CD8-positive, alpha-beta memory T cell (primary cell): ENCODE results near the gene GCN1. TPM values are rescaled to one million over a fixed set of nuclear protein-coding genes. Genes with fewer than 3 reads are reported as not detected.
A peak's percentile ranks its signal among the peaks of the same experiment; 100 is the strongest.

Experiments used
- CTCF ChIA-PET: fragments of 350-600 bp; sonication (Branson Sonifier 250); formaldehyde crosslinking; loops from one replicate; lab custom pipeline; 2021; ENCODE audit warnings: antibody characterized with exemption; lab: Charles Lee
- POLR2A ChIA-PET: fragments of 350-600 bp; sonication (Branson Sonifier 250); formaldehyde crosslinking; loops from one replicate; lab custom pipeline; 2021; ENCODE audit warnings: antibody characterized with exemption; lab: Charles Lee
- DNase-seq, 5 donors: peaks; one replicate each; pipeline versions ENCODE4 v3.0.0 to v3.0.0-alpha.2; 2020 to 2022; ENCODE audit warnings: mixed read lengths in 1 of 5
- H3K27ac ChIP-seq: one replicate; pipeline ENCODE4 v1.7.0; 2013; ENCODE audit warnings: low read depth, mild to moderate bottlenecking, low read length, moderate library complexity
- H3K27me3 ChIP-seq: 2 replicates; pipeline ENCODE4 v1.7.0; 2013; ENCODE audit warnings: low read length, mild to moderate bottlenecking; ENCODE audit not compliant: insufficient read depth, poor library complexity, severe bottlenecking
- H3K36me3 ChIP-seq: 2 replicates; pipeline ENCODE4 v1.7.0; 2013; ENCODE audit warnings: mild to moderate bottlenecking, low read length, moderate library complexity; ENCODE audit not compliant: insufficient read depth
- H3K4me1 ChIP-seq: 2 replicates; pipeline ENCODE4 v1.7.0; 2013; ENCODE audit warnings: mild to moderate bottlenecking, low read length, moderate library complexity; ENCODE audit not compliant: insufficient read depth
- H3K4me3 ChIP-seq: 2 replicates; pipeline ENCODE4 v1.7.0; 2013; ENCODE audit warnings: mild to moderate bottlenecking, low read length
- H3K9me3 ChIP-seq: 2 replicates; pipeline ENCODE4 v1.7.0; 2013; ENCODE audit warnings: mild to moderate bottlenecking, low read length
- H3K27ac Mint-ChIP-seq, 8 donors: one replicate each; pipeline ENCODE4 v1.8.0; 2020 to 2021; ENCODE audit warnings: mixed read lengths in 8 of 8, mild to moderate bottlenecking in 6 of 8, inconsistent platforms in 3 of 8, moderate library complexity in 3 of 8
- H3K27me3 Mint-ChIP-seq, 2 donors: one replicate each; pipeline ENCODE4 v1.8.0; 2020 to 2021; ENCODE audit warnings: mixed read lengths in 2 of 2, mild to moderate bottlenecking in 1 of 2, moderate library complexity in 1 of 2
- H3K36me3 Mint-ChIP-seq, 3 donors: one replicate each; pipeline ENCODE4 v1.8.0; 2020 to 2021; ENCODE audit warnings: mixed read lengths in 3 of 3, inconsistent platforms in 1 of 3, mild to moderate bottlenecking in 1 of 3
- H3K4me1 Mint-ChIP-seq, 3 donors: one replicate each; pipeline ENCODE4 v1.8.0; 2020 to 2021; ENCODE audit warnings: mixed read lengths in 3 of 3, inconsistent platforms in 1 of 3, mild to moderate bottlenecking in 1 of 3
- H3K4me3 Mint-ChIP-seq, 7 donors: one replicate each; pipeline ENCODE4 v1.8.0; 2020 to 2021; ENCODE audit warnings: mixed read lengths in 7 of 7, mild to moderate bottlenecking in 6 of 7, moderate library complexity in 4 of 7, inconsistent platforms in 2 of 7
- H3K9me3 Mint-ChIP-seq, 5 donors: one replicate each; pipeline ENCODE4 v1.8.0; 2020 to 2022; ENCODE audit warnings: mixed read lengths in 5 of 5, mild to moderate bottlenecking in 3 of 5, moderate library complexity in 2 of 5, inconsistent platforms in 1 of 5
- polyA plus RNA-seq: library from polyadenylated mRNA; unstranded; fragments of 300-500 nt; fragmentation: Illumina TruSeq; gene quantifications from one replicate; pipeline ENCODE4 v1.2.3, GENCODE V29; 2021
- total RNA-seq, 2 experiments: library from RNA; stranded (reverse); gene quantifications; one replicate each; pipeline ENCODE4 v1.2.3, GENCODE V29; 2021

GCN1 gene
- total and polyA plus RNA-seq, 3 experiments from 2014 or later: 30.0 to 157 (median 150) TPM

DNA sequence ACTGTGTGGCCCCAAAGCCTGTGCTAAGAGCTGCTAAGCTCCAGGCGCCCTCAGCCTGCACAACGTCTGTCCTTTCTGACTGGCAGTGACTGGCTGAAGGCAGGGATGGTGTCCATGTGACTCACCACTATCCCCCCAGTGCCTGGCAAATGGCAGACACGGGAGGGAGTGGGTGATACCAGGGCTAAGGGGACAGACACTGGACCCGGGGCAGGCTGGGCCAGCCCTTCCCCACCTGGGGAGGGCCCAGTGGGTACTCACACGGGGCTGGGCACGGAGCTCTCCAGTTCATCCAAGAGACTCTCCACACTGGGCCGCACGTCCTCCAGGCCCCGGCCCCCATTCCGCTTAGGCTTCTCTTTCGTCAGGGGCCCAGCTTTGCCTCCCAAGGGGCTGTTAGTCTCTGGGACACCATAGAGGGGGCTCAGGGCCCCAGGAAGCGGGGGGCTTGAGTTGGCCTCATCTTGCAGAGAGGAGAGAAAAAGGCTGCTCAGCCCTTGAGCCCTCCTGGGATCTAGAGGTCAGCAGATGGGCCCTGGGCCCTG, 27.8 kb upstream of the GCN1 start:
- POLR2A ChIA-PET: interaction anchor here (1.6 kb wide), 1 partner anchor 22 kb away, joined by 4 read pairs; the partner anchor contains the start of gene RPLP0
- no peaks in the 10 kb centered on the region for H3K9me3 Mint-ChIP-seq
- H3K27me3 Mint-ChIP-seq: peaks cover 0 to 1% of the 10 kb centered on the region in 2 donors
- CTCF ChIA-PET: interaction anchor here (1.3 to 16.4 kb wide), 2 partner anchors 20 to 37 kb away, joined by 5 to 727 read pairs; partner anchors contain the start of gene PXN
- H3K27me3 ChIP-seq: no peaks in the 10 kb centered on the region
- no peak overlapping the region for H3K27ac ChIP-seq
- peaks cover 0 to 83% (median 4%) of the 10 kb centered on the region in 3 donors for H3K36me3 Mint-ChIP-seq
- H3K27ac Mint-ChIP-seq: peak overlapping the region in 1 of 8 donors; percentile 43
- H3K4me1 Mint-ChIP-seq: peaks cover 22 to 28% (median 26%) of the 10 kb centered on the region in 3 donors
- peaks cover 66% of the 10 kb centered on the region for H3K36me3 ChIP-seq
- no peaks in the 10 kb centered on the region for H3K9me3 ChIP-seq
- H3K4me3 ChIP-seq: no peak overlapping the region
- H3K4me1 ChIP-seq: peaks cover 22% of the 10 kb centered on the region
- no peak overlapping the region for H3K4me3 Mint-ChIP-seq
- no peak for DNase-seq

DNA sequence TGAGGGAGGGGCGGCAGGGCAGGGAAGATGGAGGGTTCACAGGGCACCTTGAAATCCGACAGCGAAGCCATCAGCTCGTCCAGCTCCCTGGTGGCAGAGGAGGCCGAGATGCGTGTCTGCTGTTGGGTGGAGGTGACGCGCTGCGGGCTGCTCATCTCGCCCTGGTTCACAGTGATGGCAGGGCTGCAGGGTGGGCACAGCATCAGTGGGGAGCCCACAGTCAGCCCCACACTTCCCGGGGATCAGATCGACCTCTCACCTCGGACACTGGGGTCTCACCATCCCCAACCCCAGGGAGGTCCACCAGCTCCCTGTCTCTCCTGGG, 27.0 kb upstream of the GCN1 start:
- peaks cover 0 to 1% of the 10 kb centered on the region in 2 donors for H3K27me3 Mint-ChIP-seq
- Histone ChIP-seq H3K27ac (no peak overlapping the region), H3K27me3 (no peaks in the 10 kb centered on the region), H3K9me3 (no peaks in the 10 kb centered on the region), H3K4me1 (peaks cover 18% of the 10 kb centered on the region), H3K36me3 (peaks cover 64% of the 10 kb centered on the region), H3K4me3 (no peak overlapping the region)
- no peak overlapping the region for H3K27ac Mint-ChIP-seq
- no peaks in the 10 kb centered on the region for H3K9me3 Mint-ChIP-seq
- peaks cover 0 to 79% (median 4%) of the 10 kb centered on the region in 3 donors for H3K36me3 Mint-ChIP-seq
- ChIA-PET POLR2A (no interaction called here), CTCF (interaction anchor here (1.3 to 16.4 kb wide), 2 partner anchors 20 to 38 kb away, joined by 5 to 727 read pairs; partner anchors contain the start of gene PXN)
- no peak overlapping the region for H3K4me3 Mint-ChIP-seq
- H3K4me1 Mint-ChIP-seq: peaks cover 14 to 22% (median 19%) of the 10 kb centered on the region in 3 donors
- DNase-seq: no peak

DNA sequence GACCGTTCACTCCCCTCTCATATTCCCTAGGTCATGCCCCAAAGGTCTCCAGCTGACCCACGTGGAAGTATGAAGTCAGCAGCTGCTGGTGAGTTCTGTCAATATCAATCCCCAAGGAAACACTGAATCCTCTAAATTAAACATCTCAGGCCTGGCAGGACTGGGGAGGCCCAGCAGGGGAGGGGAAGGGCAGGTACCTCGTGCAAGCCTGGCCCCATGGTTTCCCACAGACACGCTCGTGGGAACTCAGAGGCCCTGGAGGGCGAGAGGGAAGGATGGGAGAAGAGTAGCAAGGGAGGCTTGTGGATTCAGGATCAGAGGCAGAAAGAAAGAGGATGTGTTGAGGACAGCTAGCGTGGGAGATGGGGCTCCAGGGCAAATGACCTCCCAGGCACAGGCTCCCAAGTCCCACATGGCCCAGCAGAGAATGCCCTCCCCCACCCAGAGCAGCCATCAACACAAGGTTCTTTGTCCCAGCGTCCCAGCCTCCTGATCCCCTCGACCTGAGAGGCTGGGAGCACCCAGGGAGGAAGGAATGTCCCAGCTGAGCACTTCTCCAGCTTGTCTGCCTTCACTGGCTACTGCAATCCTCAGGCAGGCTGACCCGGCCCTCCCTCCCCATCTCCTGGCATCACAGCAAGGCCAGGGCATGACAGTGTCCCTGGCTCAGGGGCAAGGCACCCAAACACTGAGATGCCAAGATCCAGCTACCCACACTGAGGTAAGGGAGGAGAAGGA, 26.5 kb upstream of the GCN1 start:
- Mint-ChIP-seq H3K4me1 (peaks cover 10 to 19% (median 14%) of the 10 kb centered on the region in 3 donors), H3K9me3 (no peaks in the 10 kb centered on the region), H3K36me3 (peaks cover 0 to 78% (median 5%) of the 10 kb centered on the region in 3 donors), H3K27ac (peak overlapping the region in 3 of 8 donors; percentile 11 to 61 (median 17)), H3K27me3 (peaks cover 0 to 1% of the 10 kb centered on the region in 2 donors), H3K4me3 (no peak overlapping the region)
- ChIA-PET POLR2A (interaction anchor here (0.6 kb wide), 1 partner anchor 70 kb away, joined by 3 read pairs; the partner anchor contains the start of gene RNU4-2), CTCF (interaction anchor here (1.0 to 16.4 kb wide), 3 partner anchors 19 to 38 kb away, joined by 4 to 727 read pairs (median 4); partner anchors contain the start of genes PXN and RPLP0)
- Histone ChIP-seq H3K27ac (no peak overlapping the region), H3K4me3 (no peak overlapping the region), H3K9me3 (no peaks in the 10 kb centered on the region), H3K4me1 (peaks cover 13% of the 10 kb centered on the region), H3K36me3 (peaks cover 62% of the 10 kb centered on the region), H3K27me3 (no peaks in the 10 kb centered on the region)
- no peak for DNase-seq

DNA sequence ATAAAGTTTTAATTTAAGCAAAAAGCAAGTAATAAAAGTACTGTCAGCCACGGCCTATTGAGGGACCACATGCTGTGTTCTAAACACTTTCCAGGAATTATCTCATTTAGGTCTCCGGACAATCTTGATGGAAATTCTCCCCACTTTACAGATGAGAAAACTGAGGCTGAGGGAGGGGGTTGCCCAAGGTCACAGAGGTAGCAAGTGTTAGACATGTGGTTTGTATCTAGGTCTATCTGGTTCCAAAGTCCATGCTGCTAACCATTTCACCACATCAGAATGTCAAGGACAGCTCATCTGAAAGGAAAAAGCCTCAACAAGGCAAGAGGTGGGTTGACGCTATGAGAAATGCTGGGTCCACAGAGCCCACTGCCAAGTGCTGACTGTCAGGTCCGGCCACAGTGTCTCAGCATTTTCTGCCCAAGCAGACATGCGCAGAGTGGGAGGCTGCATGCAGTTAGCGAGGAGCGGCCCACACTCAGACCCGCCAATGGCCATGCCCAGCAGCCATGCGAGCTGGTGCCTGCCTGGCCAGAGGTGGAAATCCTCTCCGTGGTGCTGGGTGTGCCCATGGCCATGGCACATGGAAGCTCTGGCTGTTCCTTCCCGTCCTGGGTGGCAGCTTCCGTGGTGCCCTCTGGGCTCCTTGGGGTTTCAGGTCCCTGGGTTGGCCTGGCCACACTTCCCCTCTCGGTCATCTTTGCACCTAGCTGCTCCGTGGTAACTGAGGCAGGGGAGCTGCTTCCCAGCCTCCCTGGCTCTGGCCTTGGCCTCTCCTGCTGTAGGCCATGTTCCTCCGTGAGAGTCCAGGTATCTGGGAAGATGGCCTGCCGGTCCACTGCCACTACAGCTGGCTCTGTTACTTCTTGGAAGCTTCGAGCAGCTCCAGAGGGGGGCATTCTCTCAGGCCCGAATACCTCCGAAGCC, 24.4 kb upstream of the GCN1 start:
- CTCF ChIA-PET: interaction anchor here (1.4 to 16.4 kb wide), 4 partner anchors 9 to 40 kb away, joined by 4 to 727 read pairs (median 22); partner anchors contain the start of genes PXN and RPLP0
- H3K9me3 ChIP-seq: no peaks in the 10 kb centered on the region
- no peak for DNase-seq
- no peak overlapping the region for H3K4me3 Mint-ChIP-seq
- H3K36me3 Mint-ChIP-seq: peaks cover 0 to 77% (median 5%) of the 10 kb centered on the region in 3 donors
- no peaks in the 10 kb centered on the region for H3K27me3 ChIP-seq
- no peaks in the 10 kb centered on the region for H3K4me1 ChIP-seq
- H3K36me3 ChIP-seq: peaks cover 70% of the 10 kb centered on the region
- H3K27ac ChIP-seq: no peak overlapping the region
- POLR2A ChIA-PET: interaction anchor here (1.5 kb wide), 1 partner anchor 17 kb away, joined by 4 read pairs; the partner anchor contains the start of gene RPLP0
- no peaks in the 10 kb centered on the region for H3K9me3 Mint-ChIP-seq
- no peaks in the 10 kb centered on the region for H3K27me3 Mint-ChIP-seq
- H3K4me1 Mint-ChIP-seq: peaks cover 0 to 8% (median 3%) of the 10 kb centered on the region in 3 donors
- H3K4me3 ChIP-seq: no peak overlapping the region
- H3K27ac Mint-ChIP-seq: peak overlapping the region in 1 of 8 donors; percentile 66

- DNase-seq: no peak
- ChIA-PET POLR2A (interaction anchor here (0.9 kb wide), 1 partner anchor 15 kb away, joined by 4 read pairs; the partner anchor contains the start of gene RPLP0), CTCF (interaction anchor here (0.7 to 16.4 kb wide), 4 partner anchors 11 to 42 kb away, joined by 3 to 727 read pairs (median 22); partner anchors contain the start of gene PXN)
- Histone ChIP-seq H3K4me3 (no peak overlapping the region), H3K4me1 (no peaks in the 10 kb centered on the region), H3K27ac (no peak overlapping the region), H3K36me3 (peaks cover 56% of the 10 kb centered on the region), H3K27me3 (no peaks in the 10 kb centered on the region), H3K9me3 (no peaks in the 10 kb centered on the region)
- H3K36me3 Mint-ChIP-seq: peaks cover 0 to 77% (median 3%) of the 10 kb centered on the region in 3 donors
- peaks cover 0 to 1% of the 10 kb centered on the region in 2 donors for H3K27me3 Mint-ChIP-seq
- H3K4me3 Mint-ChIP-seq: no peak overlapping the region
- peaks cover 0 to 4% (median 0%) of the 10 kb centered on the region in 3 donors for H3K4me1 Mint-ChIP-seq
- H3K27ac Mint-ChIP-seq: no peak overlapping the region
- no peaks in the 10 kb centered on the region for H3K9me3 Mint-ChIP-seq
Observed at GRCh38 chr12:120216742-120217605, 22.5 kb upstream of the GCN1 start.

- no peak overlapping the region for H3K27ac ChIP-seq
- H3K4me3 ChIP-seq: no peak overlapping the region
- Mint-ChIP-seq H3K9me3 (no peaks in the 10 kb centered on the region), H3K27ac (peak overlapping the region in 4 of 8 donors; percentile 47 to 92 (median 58)), H3K4me1 (peaks cover 0 to 4% (median 0%) of the 10 kb centered on the region in 3 donors), H3K36me3 (peaks cover 6 to 78% (median 6%) of the 10 kb centered on the region in 3 donors), H3K4me3 (no peak overlapping the region), H3K27me3 (peaks cover 0 to 1% of the 10 kb centered on the region in 2 donors)
- no peaks in the 10 kb centered on the region for H3K27me3 ChIP-seq
- no peaks in the 10 kb centered on the region for H3K9me3 ChIP-seq
- POLR2A ChIA-PET: interaction anchor here (0.9 kb wide), 1 partner anchor 15 kb away, joined by 4 read pairs; the partner anchor contains the start of gene RPLP0
- CTCF ChIA-PET: interaction anchor here (0.7 to 4.8 kb wide), 3 partner anchors 12 to 15 kb away, joined by 3 to 39 read pairs (median 3); no protein-coding TSS in a partner anchor
- H3K36me3 ChIP-seq: peaks cover 56% of the 10 kb centered on the region
- no peaks in the 10 kb centered on the region for H3K4me1 ChIP-seq
- no peak for DNase-seq
Observed at GRCh38 chr12:120215766-120216735, 21.5 kb upstream of the GCN1 start.
